Measurements from ENCODE around the gene C19orf85. TPM values are rescaled to one million over a fixed set of nuclear protein-coding genes. Genes with fewer than 3 reads are reported as not detected.

Gene C19orf85
- total RNA-seq, 4 donors from 2014 or later = not detected

DNA sequence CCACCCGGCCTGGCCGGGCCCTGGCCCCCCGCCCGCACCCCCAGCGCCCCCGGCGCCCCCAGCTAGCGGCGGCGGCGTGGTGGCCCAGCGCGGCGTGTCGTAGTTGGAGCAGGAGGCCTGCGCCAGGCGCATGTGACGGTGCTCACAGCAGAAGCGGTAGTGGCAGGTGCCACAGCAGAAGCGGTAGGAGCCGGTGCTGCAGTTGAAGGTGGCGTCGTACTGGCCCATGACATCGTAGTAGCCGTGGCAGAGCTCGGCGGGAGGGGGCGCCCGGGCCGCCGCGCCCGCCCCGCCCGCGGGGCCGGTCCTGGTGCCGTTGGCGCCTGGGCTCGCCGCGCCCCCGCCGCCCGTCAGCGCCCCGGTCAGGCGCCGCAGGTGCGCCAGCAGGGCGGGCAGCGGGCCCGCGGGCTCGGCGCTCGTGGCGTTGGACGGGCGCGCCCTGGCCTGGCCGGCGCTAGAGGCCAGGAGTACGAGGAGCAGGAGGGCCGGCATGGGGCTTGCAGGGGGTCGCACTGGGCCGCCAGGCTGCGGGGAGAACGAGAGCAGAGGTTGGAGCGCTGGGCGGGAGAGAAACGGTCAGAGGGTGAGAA, 22.1 kb downstream of the C19orf85 start:
- TF ChIP-seq, protein P1, sequence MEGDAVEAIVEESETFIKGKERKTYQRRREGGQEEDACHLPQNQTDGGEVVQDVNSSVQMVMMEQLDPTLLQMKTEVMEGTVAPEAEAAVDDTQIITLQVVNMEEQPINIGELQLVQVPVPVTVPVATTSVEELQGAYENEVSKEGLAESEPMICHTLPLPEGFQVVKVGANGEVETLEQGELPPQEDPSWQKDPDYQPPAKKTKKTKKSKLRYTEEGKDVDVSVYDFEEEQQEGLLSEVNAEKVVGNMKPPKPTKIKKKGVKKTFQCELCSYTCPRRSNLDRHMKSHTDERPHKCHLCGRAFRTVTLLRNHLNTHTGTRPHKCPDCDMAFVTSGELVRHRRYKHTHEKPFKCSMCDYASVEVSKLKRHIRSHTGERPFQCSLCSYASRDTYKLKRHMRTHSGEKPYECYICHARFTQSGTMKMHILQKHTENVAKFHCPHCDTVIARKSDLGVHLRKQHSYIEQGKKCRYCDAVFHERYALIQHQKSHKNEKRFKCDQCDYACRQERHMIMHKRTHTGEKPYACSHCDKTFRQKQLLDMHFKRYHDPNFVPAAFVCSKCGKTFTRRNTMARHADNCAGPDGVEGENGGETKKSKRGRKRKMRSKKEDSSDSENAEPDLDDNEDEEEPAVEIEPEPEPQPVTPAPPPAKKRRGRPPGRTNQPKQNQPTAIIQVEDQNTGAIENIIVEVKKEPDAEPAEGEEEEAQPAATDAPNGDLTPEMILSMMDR (IDR thresholded peaks at IDR 0.05) = no peak
- no peak for TF ChIP-seq POLR2A (IDR thresholded peaks at IDR 0.05)
- no peak overlapping the region for H3K4me3 ChIP-seq (ENCODE audit: low read depth, poor library complexity, severe bottlenecking)
- intact Hi-C loops (cut with DNase I; ENCODE audit: low total_unique reads) = no loop called here
- WGBS, 2 donors = 1 to 2% methylated on average over 17 of the region's 72 CpGs
- DNase-seq (ENCODE audit: low spot score in 2 of 2) = no peak

DNA sequence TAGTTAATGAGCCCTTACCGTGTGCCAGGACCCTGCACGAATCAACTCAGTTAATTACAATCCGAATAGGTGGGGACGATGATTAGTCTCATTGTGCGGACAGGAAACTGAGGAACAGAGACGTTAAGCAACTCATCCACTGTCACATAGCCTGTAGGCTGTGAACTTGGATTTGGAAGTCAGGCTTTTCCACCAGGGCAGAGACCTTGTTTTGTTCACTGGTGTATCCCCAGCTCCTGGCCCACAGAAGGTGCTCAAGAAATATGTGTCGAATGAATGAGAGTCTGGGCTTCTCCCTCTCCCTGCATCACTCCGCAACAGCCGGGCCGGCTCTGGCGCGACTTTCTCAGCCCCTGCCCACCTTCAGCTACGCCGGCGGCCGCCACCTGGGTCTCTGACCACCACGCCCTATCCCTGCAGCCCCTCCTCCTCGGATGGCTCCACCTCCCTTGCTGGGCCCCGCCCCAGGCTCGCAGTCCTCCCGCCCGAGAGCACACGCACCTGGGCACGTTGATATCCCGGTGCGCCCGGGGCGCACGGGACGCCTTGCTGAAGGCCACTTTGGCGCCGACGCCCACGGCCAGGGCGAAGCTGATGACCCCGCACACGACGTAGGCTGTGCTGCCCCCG, 22.7 kb downstream of the C19orf85 start:
- intact Hi-C loops (cut with DNase I; ENCODE audit: low total_unique reads) = no loop called here
- TF ChIP-seq, protein P1 (IDR thresholded peaks at IDR 0.05) = no peak
- TF ChIP-seq POLR2A (IDR thresholded peaks at IDR 0.05) = no peak
- DNase-seq (ENCODE audit: low spot score in 2 of 2) = no peak
- WGBS, 2 donors = 3 to 5% methylated on average over 22 to 35 of the region's 39 CpGs
- H3K4me3 ChIP-seq (ENCODE audit: low read depth, poor library complexity, severe bottlenecking) = no peak overlapping the region

DNA sequence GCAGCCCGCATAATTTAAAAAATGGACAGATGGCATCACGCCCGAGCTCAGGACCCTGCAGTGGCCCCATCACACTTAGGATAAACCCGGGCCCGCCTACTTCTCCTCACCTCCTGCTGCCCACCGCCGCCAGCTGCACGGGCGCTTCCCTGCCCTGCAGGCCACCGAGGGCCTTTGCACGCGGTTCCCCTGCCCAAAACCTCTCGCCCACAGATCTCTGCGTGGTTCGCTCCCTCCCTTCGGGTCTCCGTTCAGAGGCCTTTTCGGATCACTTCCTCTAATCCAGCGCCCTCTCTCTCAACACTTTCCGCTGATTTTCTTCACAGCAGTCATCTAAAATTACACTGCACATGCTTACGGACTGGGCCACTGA, 23.2 kb downstream of the C19orf85 start:
- TF ChIP-seq POLR2A (IDR thresholded peaks at IDR 0.05) = no peak
- TF ChIP-seq, protein P1 (IDR thresholded peaks at IDR 0.05) = no peak
- intact Hi-C loops (cut with DNase I; ENCODE audit: low total_unique reads) = no loop called here
- no peak overlapping the region for H3K4me3 ChIP-seq (ENCODE audit: low read depth, poor library complexity, severe bottlenecking)
- DNase-seq (ENCODE audit: low spot score in 2 of 2) = no peak
- WGBS, 2 donors = 4 to 6% methylated on average over 21 of the region's 21 CpGs

DNA sequence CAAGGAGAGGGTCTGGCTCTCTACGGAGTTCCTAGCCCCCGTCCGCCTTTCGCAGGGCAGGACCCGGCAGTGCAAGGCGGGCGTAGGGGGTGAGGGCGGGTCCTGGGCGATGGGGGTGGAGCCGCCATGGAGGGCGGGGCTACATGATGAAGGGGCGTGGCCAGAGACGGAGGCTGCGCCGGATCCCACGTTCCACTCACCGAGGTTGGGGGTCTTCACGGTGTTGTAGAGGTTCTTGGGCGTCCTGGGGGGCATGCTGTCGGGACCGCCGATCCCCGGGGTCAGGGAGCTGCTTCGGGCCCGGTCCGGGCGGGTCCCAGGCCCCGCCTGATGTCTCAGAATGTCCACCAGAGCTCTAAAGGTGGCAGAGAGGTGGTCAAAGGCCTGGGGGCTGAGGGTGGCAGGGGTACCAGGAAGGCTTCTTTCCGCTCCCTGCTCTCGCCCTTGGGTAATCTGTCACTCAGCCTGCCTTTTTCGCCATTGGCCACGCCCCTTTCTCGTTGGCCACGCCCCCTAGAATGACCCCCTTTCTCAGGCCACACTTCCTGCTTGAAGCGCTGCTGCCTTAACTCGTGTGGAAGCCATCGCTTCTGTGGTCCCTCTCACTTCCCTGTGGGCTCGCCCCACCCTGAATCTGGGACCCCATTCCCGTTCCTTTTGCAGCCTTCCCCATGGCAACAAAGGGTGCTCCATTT, 24.0 kb downstream of the C19orf85 start:
- DNase-seq (ENCODE audit: low spot score in 2 of 2) = no peak
- TF ChIP-seq, protein P1 (IDR thresholded peaks at IDR 0.05) = no peak
- TF ChIP-seq POLR2A (IDR thresholded peaks at IDR 0.05) = no peak
- no peak overlapping the region for H3K4me3 ChIP-seq (ENCODE audit: low read depth, poor library complexity, severe bottlenecking)
- WGBS, 2 donors = 6 to 9% methylated on average over 36 to 37 of the region's 39 CpGs
- intact Hi-C loops (cut with DNase I; ENCODE audit: low total_unique reads) = no loop called here

DNA sequence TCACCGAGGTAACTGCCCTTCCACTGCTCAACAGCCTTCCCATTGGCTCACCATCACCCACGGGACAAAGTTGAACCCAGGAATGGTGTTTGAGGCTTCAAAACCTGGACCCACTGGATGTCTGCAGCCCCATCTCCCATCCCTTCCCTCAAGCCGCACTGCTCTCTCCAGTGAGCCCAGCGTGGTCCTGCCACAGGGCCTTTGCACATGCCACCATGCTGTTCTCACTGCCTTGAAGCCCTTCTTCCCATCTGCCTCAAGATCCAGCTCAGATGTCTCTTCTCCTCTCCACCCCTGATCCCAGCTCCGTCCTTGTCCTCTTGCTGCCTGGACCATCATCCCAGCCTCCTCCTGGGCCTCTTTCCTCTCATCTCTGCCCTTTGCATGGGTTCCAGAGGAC, 25.5 kb downstream of the C19orf85 start:
- 80 to 90% methylated on average over 5 of the region's 5 CpGs for WGBS, 2 donors
- no peak for TF ChIP-seq POLR2A (IDR thresholded peaks at IDR 0.05)
- TF ChIP-seq, protein P1 (IDR thresholded peaks at IDR 0.05) = no peak

More for the DNA sequence above, 25.5 kb downstream of the C19orf85 start:
- no peak for DNase-seq (ENCODE audit: low spot score in 2 of 2)
- intact Hi-C loops (cut with DNase I; ENCODE audit: low total_unique reads) = no loop called here
- no peak overlapping the region for H3K4me3 ChIP-seq (ENCODE audit: low read depth, poor library complexity, severe bottlenecking)
